Inferior parietal cortex (tissue), 1 donor: Measurements from ENCODE around the gene CHST13.
"Not testable (repeated sequence)": the region's sequence is repeated elsewhere in the genome, so short reads cannot be mapped to it uniquely, and the experiment has no call there.

ENCODE experiments used
- DNase-seq: peaks from one replicate; pipeline ENCODE4 v3.0.0-alpha.2; 2016; ENCODE audit errors: extremely low spot score

CHST13 gene

GRCh38 chr3:126554560-126555525 lies 30.9 kb downstream of the CHST13 start:
- no peak for DNase-seq

GRCh38 chr3:126555795-126556636 lies 32.1 kb downstream of the CHST13 start:
- no peak for DNase-seq

- DNase-seq: no peak
Observed at GRCh38 chr3:126556637-126557414, 32.9 kb downstream of the CHST13 start.

- DNase-seq: no peak
Observed at GRCh38 chr3:126557415-126557745, 33.4 kb downstream of the CHST13 start.

GRCh38 chr3:126557761-126558160 lies 33.8 kb downstream of the CHST13 start:
- DNase-seq: no peak

- no peak for DNase-seq
Observed at GRCh38 chr3:126558336-126559071, 34.5 kb downstream of the CHST13 start, which contains the start of gene C3orf22. C3orf22 (minus strand) TSS chr3:126558932; CDS start chr3:126553390, 5,542 bp downstream.

GRCh38 chr3:126562737-126563276 lies 38.9 kb downstream of the CHST13 start:
- DNase-seq: no peak

GRCh38 chr3:126567696-126568438 lies 43.9 kb downstream of the CHST13 start:
- DNase-seq: no peak

GRCh38 chr3:126568776-126569342 lies 44.9 kb downstream of the CHST13 start:
- DNase-seq: no peak

GRCh38 chr3:126569390-126569975 lies 45.5 kb downstream of the CHST13 start:
- DNase-seq: no peak

GRCh38 chr3:126570103-126570541 lies 46.2 kb downstream of the CHST13 start:
- DNase-seq: no peak

- DNase-seq: no peak
Observed at GRCh38 chr3:126571078-126571477, 47.1 kb downstream of the CHST13 start.

GRCh38 chr3:126573492-126574117 lies 49.6 kb downstream of the CHST13 start:
- DNase-seq: no peak

GRCh38 chr3:126577261-126577660 lies 53.3 kb downstream of the CHST13 start:
- DNase-seq: no peak

GRCh38 chr3:126578702-126579101 lies 54.7 kb downstream of the CHST13 start:
- no peak for DNase-seq

- DNase-seq: no peak
Observed at GRCh38 chr3:126580746-126581145, 56.8 kb downstream of the CHST13 start.

- DNase-seq: no peak
Observed at GRCh38 chr3:126581569-126581968, 57.6 kb downstream of the CHST13 start.

GRCh38 chr3:126582311-126582710 lies 58.4 kb downstream of the CHST13 start:
- DNase-seq: no peak

- not testable (repeated sequence) for DNase-seq
Observed at GRCh38 chr3:126591515-126591914, 67.6 kb downstream of the CHST13 start.
